ENCODE data around the gene NKAIN4.

The NKAIN4 gene

GRCh38 chr20:63220696-63221399 is 33.4 kb downstream of the NKAIN4 start:
- DNase-seq (ENCODE audit: low read depth in 1 of 2, low spot score in 1 of 2): no peak

- no peak for DNase-seq (ENCODE audit: low read depth in 1 of 2, low spot score in 1 of 2)
Observed at GRCh38 chr20:63219866-63220521, 34.3 kb downstream of the NKAIN4 start.

- no peak for DNase-seq (ENCODE audit: low read depth in 1 of 2, low spot score in 1 of 2)
Observed at GRCh38 chr20:63219447-63219821, 34.8 kb downstream of the NKAIN4 start.

DNA sequence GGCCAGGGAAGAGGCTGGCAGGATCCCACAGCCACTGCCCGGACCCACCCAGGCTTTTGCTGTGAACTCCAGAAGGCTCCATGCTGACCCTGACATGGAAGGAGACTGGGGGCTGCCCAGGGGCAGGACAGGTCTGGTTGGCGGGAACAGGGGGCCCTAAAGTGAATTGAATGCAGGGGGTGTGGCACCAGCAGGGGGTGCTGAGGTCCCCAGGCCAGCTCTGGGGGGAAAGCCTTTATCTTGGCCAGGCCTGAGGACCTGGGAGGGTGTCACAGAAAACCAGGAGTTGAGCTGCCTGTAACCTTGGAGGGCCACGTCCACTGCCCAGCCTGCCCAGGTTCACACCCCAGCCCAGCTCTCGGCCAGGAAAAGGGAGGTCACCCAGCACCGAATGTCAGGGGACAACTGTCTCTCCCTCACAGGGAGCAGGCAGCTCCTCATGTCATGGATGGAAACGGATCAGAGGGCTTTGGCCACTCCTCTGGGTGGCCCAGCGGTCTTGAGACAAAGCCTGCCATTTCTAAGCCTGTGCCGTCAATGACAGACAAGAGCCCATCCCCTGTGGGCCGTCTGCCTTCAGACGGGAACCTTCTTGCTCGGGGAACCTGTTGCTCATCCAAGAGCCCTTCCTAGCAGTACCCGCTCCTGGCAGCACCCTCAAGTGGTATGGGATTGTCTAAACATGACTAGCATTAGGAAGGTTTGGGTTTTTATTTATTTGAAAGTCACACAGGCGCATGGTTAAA is 35.4 kb downstream of the NKAIN4 start:
- DNase-seq (ENCODE audit: low read depth in 1 of 2, low spot score in 1 of 2): no peak

DNA sequence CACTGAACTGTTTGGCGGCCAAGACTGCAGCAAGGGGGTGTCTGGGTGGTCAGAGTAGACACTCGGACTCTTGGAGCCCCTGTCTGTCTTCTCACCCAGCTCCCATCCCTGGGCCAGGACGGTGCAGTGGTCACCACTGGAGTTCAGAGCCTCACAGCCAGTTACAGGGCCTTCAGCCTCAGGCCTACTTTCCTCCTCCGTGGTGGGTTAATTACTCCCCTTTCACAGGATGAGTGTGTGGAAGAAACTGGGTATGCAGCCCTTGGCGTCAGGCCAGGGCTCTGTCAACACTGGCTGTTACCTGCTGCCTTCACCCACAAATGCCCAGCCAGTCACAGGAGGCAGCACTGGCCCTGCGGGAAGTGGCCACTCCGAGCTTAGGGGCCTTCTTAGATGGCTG is 36.6 kb downstream of the NKAIN4 start:
- no peak for DNase-seq (ENCODE audit: low read depth in 1 of 2, low spot score in 1 of 2)

DNA sequence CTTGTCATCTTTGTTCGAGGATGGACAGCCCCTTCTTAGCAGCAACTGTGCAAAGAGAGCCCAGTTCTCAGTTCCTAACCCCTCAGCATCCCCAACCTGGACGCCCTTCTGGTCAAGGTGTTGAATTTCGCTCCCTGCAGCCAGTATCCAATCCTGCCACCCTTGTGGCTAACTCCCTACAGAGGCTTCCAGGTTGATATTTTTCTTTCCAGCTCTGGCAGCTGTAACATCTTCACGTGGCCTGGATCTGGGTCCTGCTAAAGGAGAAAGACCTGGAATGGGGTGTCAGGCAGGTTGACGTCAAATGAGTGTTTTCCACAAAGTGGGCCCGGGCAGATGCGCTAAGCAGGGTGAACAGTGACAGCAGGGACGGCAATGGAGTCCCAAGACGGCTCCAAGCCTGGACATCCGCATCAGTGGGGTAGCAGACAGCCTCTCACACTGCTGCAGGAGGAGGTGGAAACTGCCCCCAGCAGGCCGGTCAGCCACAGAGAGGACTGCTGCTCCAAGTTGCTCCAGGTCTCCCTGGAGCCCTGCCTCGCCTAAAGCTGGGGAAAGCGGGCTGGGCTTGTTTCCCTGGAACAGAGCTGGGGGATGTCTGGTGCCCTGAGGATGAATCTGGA is 37.3 kb downstream of the NKAIN4 start:
- no peak for DNase-seq (ENCODE audit: low read depth in 1 of 2, low spot score in 1 of 2)

- peak; percentile 87 to 94 for DNase-seq (ENCODE audit: low read depth in 1 of 2, low spot score in 1 of 2)
Observed at GRCh38 chr20:63216041-63216848, 38.0 kb downstream of the NKAIN4 start, which contains the start of gene YTHDF1. Gene YTHDF1, minus strand, starts transcription at chr20:63216131. Its CDS starts 239 bp downstream, at chr20:63215892.

DNA sequence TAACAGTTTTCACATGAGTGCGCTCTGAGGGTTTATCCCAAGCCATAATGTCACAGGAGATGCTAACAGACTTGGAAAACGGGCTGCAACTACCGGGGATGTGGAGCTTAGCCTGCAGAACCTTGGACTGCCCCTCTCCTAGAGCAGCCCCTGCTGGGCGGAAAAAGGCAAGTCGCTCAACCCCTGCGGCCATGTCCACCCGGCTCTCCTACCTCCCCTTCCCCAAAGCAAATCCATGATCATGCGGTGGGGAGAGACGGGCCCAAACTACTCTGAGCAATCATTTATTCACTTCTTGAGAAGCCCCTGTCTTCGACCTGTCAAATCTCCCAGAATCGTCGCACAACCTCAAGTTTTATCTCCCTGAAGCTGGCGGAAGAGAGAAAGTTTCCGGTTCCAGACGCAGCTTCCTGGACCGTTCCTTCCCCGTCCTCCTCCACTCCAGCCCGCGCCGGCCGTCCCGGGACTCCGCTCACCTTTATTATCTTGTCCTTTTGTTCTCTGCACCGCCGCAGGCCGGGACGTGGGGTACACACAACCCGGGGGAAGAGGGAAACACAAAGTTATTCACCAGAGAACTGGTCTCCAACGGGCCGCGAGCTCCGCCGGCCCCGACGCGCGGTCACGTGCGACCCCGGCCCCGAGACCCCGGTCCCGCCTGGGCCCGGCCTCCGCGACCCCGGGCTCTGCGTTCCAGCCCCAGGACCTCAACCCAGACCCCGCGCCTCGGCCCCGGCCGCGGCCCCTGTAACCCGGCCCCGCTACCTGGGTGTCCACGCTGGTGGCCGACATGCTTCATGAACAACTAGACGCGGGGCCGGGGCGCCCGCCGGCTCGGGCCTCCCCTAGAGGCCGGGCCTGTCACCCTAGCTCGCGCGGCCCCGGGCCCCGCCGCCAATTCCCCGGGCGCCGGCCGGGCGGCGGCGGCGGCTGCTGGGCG is 38.9 kb downstream of the NKAIN4 start:
- no peak for DNase-seq (ENCODE audit: low read depth in 1 of 2, low spot score in 1 of 2)

GRCh38 chr20:63214514-63214913 is 39.7 kb downstream of the NKAIN4 start:
- no peak for DNase-seq (ENCODE audit: low read depth in 1 of 2, low spot score in 1 of 2)

GRCh38 chr20:63212792-63213191 is 41.5 kb downstream of the NKAIN4 start:
- no peak for DNase-seq (ENCODE audit: low read depth in 1 of 2, low spot score in 1 of 2)

DNA sequence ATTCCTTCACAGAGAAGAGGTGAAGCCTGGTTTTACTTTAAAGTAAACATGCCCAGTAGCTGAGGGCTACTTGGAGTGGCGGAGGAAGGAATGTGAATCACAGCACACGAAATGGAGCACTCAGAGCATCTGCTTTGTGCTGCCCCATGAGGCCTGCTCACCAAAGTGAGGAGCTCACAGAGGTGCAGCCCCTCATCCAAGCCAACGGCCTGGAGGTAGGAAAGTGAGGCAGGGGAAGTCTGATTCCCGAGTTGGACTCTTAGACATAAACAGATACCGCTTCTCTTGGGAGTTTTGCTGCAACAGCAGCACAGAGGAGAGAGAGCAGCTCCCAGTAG is 41.9 kb downstream of the NKAIN4 start:
- DNase-seq (ENCODE audit: low read depth in 1 of 2, low spot score in 1 of 2): no peak

- no peak for DNase-seq (ENCODE audit: low read depth in 1 of 2, low spot score in 1 of 2)
Observed at GRCh38 chr20:63210011-63210605, 44.2 kb downstream of the NKAIN4 start.

DNA sequence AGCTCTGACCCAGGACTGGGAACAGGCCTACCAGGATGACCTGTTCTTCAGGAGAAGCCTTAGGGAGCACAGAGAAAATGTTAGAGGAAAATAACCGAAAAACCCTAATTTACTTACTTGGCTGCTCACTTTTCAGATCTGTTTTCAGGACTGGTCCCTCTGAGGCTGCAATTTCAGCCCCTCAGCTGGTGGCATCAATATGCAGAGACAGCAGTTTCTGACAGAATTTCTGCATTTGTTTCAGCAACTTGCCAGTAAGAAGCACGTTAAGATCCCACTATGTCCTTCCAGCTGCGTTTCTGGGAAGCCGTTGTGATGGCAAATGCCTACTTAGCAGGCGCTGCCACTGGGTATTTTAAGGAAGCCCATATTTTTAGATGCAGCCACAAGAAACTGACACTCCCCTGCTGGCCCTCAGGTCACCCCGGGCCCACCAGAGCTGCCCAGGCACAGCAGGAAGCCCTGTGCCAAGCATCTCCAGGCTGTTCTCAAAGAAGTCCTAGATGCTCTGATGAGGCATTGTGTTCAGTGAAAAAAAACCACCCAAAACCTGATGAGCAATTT is 45.8 kb downstream of the NKAIN4 start:
- no peak for DNase-seq (ENCODE audit: low read depth in 1 of 2, low spot score in 1 of 2)

GRCh38 chr20:63206878-63207277 is 47.4 kb downstream of the NKAIN4 start:
- DNase-seq (ENCODE audit: low read depth in 1 of 2, low spot score in 1 of 2): no peak

GRCh38 chr20:63205896-63206295 is 48.4 kb downstream of the NKAIN4 start:
- no peak for DNase-seq (ENCODE audit: low read depth in 1 of 2, low spot score in 1 of 2)

GRCh38 chr20:63204362-63204761 is 49.9 kb downstream of the NKAIN4 start:
- no peak for DNase-seq (ENCODE audit: low read depth in 1 of 2, low spot score in 1 of 2)

DNA sequence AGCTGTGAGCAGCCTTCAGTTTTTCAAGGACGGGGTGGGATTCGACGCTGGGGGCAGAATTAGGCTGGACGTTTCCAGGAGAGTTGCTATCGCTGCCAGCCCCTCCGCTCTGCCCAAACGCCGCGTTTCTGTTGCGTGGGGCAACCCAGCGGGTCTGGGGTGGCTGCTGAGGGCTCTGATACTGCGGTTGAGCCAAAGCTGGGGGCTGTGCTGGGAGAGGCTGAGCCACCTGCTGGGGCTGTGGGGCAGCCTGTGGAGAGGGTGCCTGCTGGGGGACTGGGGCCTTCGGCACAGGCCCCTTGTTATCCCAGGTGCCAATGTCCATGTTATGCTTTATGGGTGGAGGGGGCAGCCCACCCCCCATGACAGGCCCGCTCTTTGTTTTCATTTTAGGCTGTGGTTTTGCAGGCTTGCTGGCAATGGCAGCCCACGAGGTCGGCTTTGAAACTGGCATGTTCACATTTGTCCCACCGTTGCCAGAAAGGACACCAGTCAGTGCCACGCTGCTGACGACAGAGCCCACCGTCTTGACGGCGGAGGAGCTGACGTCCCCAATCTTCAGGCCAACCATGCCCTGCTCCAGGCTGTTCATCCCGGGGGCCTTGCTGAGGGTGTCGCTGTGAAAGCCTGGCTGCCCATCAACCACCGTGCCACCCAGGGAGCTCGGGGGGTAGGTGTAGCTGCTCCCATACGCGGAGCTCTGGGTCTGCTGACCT is 51.3 kb downstream of the NKAIN4 start:
- no peak for DNase-seq (ENCODE audit: low read depth in 1 of 2, low spot score in 1 of 2)

DNA sequence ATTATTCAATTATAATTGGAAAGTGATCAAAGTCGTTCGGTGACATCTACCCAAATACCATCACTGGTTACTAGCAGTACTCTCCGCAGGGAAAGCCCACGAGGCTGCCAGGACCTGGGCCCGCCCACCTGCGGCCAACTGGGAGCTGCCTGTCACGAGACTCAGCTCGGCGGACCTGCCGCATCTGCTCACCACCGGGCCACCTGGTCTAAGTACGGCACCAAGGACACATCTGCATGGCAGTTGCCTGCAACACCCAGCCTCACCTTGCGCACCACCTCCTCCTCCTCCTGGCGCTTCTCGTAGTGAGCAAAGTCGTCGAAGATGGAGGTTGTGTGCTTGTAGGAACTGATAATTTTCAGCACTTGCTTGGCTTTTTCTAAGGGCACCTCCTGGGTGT is 52.2 kb downstream of the NKAIN4 start:
- no peak for DNase-seq (ENCODE audit: low read depth in 1 of 2, low spot score in 1 of 2)

- DNase-seq (ENCODE audit: low read depth in 1 of 2, low spot score in 1 of 2): no peak
Observed at GRCh38 chr20:63198606-63199005, 55.7 kb downstream of the NKAIN4 start.

Data from activated T-helper 1 cell treated with anti-CD3 and anti-CD28 coated beads, Interleukin-2, amount 50 U/mL, for 16 hours (primary cell).